HepG2 (cell line): ENCODE data around the gene CLCN2.

ENCODE experiments used
- AHR ChIP-seq: IDR thresholded peaks from 2 replicates; pipeline ENCODE4 v1.6.1; 2018; ENCODE audit warnings: missing genetic modification reagents, missing compliant biosample characterization
- CHD2 ChIP-seq: IDR thresholded peaks from 2 replicates; pipeline ENCODE4 v1.6.1; 2011; ENCODE audit warnings: low read depth, low read length, improper control_type of control experiment
- EZH2 ChIP-seq: conservative IDR thresholded peaks from 2 replicates; pipeline ENCODE4 v1.6.1; 2012; ENCODE audit warnings: mild to moderate bottlenecking, low read depth, low read length, moderate library complexity
- JUNB ChIP-seq: sonication (generic); formaldehyde crosslinking; IDR thresholded peaks from 2 replicates; pipeline ENCODE4 v1.8.0; 2022; ENCODE audit warnings: missing genetic modification reagents, mild to moderate bottlenecking, borderline replicate concordance
- U2AF2 ChIP-seq: fragments of 200-400 bp; formaldehyde crosslinking; IDR thresholded peaks from 2 replicates; pipeline ENCODE4 v1.6.1; 2017; ENCODE audit warnings: low read depth, mild to moderate bottlenecking, low read length
- ZNF225 ChIP-seq: sonication (generic); formaldehyde crosslinking; IDR thresholded peaks from 2 replicates; pipeline ENCODE4 v1.4.0; 2020; ENCODE audit warnings: mild to moderate bottlenecking, missing genetic modification reagents
- ZNF484 ChIP-seq: sonication (generic); formaldehyde crosslinking; IDR thresholded peaks from 2 replicates; pipeline ENCODE4 v1.5.1; 2020; ENCODE audit warnings: mild to moderate bottlenecking, low read depth, missing genetic modification reagents, borderline replicate concordance
- TF ChIP-seq, protein P1 (sequence below): sonication (generic); formaldehyde crosslinking; IDR thresholded peaks from 2 replicates; pipeline ENCODE4 v1.8.0; 2022; ENCODE audit warnings: missing genetic modification reagents, mild to moderate bottlenecking, moderate library complexity, borderline replicate concordance
- TF ChIP-seq, protein P2 (sequence below), 2 experiments: sonication (generic) in 1 of 2; formaldehyde crosslinking in 1 of 2; IDR thresholded peaks; 2 replicates each; pipeline versions ENCODE4 v1.5.1 to v1.6.1; 2011 to 2020; ENCODE audit warnings: borderline replicate concordance in 1 of 2, low read depth in 1 of 2, low read length in 1 of 2, mild to moderate bottlenecking in 1 of 2, missing genetic modification reagents in 1 of 2, moderate library complexity in 1 of 2
- TF ChIP-seq, protein P3 (sequence below): sonication (generic); formaldehyde crosslinking; IDR thresholded peaks from 2 replicates; pipeline ENCODE4 v1.4.0; 2020; ENCODE audit warnings: missing genetic modification reagents, mild to moderate bottlenecking, borderline replicate concordance
- TF ChIP-seq, protein P4 (sequence below): sonication (generic); formaldehyde crosslinking; IDR thresholded peaks from 2 replicates; pipeline ENCODE4 v1.4.0; 2020; ENCODE audit warnings: low read depth, mild to moderate bottlenecking, missing genetic modification reagents
- TF ChIP-seq, protein P5 (sequence below): sonication (generic); formaldehyde crosslinking; IDR thresholded peaks from 2 replicates; pipeline ENCODE4 v1.5.0; 2020; ENCODE audit warnings: missing genetic modification reagents, mild to moderate bottlenecking, borderline replicate concordance

DNA sequence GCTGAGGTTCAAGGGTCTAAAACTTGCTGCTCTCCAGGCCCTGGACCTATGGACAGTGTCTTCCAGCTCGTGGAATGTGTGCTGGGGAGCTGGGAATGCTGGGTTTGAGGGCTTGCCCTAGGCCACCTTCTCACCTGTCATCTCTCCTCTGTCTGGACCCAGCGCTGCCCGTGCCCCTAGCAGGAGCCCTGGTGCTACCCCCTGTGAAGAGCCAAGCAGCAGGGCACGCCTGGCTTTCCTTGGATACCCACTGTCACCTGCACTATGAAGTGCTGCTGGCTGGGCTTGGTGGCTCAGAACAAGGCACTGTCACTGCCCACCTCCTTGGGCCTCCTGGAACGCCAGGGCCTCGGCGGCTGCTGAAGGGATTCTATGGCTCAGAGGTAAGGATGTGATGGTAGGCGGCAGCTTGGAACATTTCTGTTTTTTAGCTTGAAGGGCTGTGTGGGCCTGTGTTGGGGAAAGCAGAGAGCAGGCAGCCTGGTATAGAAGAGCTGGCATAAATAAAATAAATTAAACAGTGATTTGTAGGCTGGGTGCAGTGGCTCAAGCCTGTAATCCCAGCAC, 23.5 kb upstream of the CLCN2 start:
- TF ChIP-seq U2AF2 (no peak), ZNF484 (CRISPR knock-in tag) (no peak), ZNF225 (CRISPR knock-in tag) (no peak), AHR (no peak), EZH2 (no peak), CHD2 (no peak), JUNB (CRISPR knock-in tag) (no peak)
- TF ChIP-seq, protein P1, sequence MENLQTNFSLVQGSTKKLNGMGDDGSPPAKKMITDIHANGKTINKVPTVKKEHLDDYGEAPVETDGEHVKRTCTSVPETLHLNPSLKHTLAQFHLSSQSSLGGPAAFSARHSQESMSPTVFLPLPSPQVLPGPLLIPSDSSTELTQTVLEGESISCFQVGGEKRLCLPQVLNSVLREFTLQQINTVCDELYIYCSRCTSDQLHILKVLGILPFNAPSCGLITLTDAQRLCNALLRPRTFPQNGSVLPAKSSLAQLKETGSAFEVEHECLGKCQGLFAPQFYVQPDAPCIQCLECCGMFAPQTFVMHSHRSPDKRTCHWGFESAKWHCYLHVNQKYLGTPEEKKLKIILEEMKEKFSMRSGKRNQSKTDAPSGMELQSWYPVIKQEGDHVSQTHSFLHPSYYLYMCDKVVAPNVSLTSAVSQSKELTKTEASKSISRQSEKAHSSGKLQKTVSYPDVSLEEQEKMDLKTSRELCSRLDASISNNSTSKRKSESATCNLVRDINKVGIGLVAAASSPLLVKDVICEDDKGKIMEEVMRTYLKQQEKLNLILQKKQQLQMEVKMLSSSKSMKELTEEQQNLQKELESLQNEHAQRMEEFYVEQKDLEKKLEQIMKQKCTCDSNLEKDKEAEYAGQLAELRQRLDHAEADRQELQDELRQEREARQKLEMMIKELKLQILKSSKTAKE (CRISPR knock-in tag): no peak
- TF ChIP-seq, protein P2, sequence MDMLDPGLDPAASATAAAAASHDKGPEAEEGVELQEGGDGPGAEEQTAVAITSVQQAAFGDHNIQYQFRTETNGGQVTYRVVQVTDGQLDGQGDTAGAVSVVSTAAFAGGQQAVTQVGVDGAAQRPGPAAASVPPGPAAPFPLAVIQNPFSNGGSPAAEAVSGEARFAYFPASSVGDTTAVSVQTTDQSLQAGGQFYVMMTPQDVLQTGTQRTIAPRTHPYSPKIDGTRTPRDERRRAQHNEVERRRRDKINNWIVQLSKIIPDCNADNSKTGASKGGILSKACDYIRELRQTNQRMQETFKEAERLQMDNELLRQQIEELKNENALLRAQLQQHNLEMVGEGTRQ (IDR thresholded peaks at IDR 0.05; ENCODE audit: low read depth, low read length): no peak
- TF ChIP-seq, protein P2 (CRISPR knock-in tag; IDR thresholded peaks at IDR 0.05; ENCODE audit: borderline replicate concordance): no peak
- TF ChIP-seq, protein P3, sequence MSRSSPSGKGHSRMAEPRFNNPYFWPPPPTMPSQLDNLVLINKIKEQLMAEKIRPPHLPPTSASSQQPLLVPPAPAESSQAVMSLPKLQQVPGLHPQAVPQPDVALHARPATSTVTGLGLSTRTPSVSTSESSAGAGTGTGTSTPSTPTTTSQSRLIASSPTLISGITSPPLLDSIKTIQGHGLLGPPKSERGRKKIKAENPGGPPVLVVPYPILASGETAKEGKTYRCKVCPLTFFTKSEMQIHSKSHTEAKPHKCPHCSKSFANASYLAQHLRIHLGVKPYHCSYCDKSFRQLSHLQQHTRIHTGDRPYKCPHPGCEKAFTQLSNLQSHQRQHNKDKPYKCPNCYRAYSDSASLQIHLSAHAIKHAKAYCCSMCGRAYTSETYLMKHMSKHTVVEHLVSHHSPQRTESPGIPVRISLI (CRISPR knock-in tag): no peak
- TF ChIP-seq, protein P4, sequence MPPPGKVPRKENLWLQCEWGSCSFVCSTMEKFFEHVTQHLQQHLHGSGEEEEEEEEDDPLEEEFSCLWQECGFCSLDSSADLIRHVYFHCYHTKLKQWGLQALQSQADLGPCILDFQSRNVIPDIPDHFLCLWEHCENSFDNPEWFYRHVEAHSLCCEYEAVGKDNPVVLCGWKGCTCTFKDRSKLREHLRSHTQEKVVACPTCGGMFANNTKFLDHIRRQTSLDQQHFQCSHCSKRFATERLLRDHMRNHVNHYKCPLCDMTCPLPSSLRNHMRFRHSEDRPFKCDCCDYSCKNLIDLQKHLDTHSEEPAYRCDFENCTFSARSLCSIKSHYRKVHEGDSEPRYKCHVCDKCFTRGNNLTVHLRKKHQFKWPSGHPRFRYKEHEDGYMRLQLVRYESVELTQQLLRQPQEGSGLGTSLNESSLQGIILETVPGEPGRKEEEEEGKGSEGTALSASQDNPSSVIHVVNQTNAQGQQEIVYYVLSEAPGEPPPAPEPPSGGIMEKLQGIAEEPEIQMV: no peak
- TF ChIP-seq, protein P5, sequence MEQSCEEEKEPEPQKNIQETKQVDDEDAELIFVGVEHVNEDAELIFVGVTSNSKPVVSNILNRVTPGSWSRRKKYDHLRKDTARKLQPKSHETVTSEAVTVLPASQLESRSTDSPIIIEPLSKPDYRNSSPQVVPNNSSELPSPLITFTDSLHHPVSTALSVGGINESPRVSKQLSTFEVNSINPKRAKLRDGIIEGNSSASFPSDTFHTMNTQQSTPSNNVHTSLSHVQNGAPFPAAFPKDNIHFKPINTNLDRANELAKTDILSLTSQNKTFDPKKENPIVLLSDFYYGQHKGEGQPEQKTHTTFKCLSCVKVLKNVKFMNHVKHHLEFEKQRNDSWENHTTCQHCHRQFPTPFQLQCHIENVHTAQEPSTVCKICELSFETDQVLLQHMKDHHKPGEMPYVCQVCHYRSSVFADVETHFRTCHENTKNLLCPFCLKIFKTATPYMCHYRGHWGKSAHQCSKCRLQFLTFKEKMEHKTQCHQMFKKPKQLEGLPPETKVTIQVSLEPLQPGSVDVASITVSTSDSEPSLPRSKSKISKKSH (CRISPR knock-in tag): no peak
